Measurements from ENCODE around the gene IL1RN. TPM values are rescaled to one million over a fixed set of nuclear protein-coding genes. Genes with fewer than 3 reads are reported as not detected.

The IL1RN gene
- total and polyA plus RNA-seq, 2 of the 8 experiments (the other 6 are each of a cell fraction or from before 2014, with no cell fraction given): not detected

DNA sequence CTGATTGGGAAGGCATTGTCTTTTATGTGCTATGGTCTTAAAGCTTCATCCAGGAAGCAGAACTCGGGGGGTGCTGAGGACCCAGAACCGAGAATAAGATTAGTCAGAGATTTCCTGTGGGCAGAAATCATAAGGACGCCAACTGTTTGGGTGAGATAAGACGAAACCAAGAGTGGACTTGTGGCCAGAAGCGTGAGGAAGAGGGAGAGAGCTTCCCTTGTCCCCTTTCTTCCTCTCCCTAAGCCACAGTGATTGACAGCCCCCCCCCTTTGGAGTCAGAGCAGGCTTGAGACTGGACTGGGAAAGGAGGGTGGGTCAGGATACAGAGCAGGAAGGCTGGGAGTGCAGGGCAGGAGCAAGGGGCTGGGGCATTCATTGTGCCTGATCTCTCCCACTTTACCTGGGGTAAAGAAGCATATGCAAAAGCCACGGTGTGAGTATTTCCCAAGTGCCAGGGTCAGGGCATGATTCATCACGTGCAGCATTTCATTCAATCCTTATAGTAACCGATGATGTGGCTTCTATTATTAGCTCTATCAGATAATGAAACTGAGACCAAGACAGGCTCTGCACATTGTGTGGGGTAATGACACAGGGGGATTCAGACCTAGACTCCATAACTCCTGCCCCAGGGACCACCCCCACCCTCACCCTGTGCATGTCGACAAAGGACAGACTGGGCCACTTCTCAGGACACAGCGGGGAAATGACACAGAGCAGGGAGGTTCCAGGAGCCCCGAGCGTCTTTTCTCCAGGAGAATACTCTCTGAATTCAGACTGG is 3.0 kb upstream of the IL1RN start:
- Histone ChIP-seq H4K91ac (replicated peaks; ENCODE audit: insufficient read length, low read length) (no peak overlapping the region), H3K4me2 (ENCODE audit: insufficient read depth in 1 of 2, low read depth in 2 of 2, low read length in 2 of 2) (no peak overlapping the region)
- WGBS, 2 experiments (ENCODE audit: extremely low coverage in 1 of 2, insufficient coverage in 1 of 2, insufficient read length in 1 of 2, insufficient replicate concordance in 2 of 2, low coverage in 1 of 2, low lambda C conversion rate in 2 of 2, missing lambda C conversion rate in 1 of 2): 84% methylated on average over 12 of the region's 12 CpGs; no CpG with 5 or more reads in 1 of the 2 experiments
- TF ChIP-seq NRF1 (IDR thresholded peaks at IDR 0.05; ENCODE audit: low read depth, low read length) (no peak), CEBPB (IDR thresholded peaks at IDR 0.05; ENCODE audit: low read depth, low read length) (no peak), RXRA (IDR thresholded peaks at IDR 0.05; ENCODE audit: insufficient read depth, low read depth, low read length) (no peak), SP4 (IDR thresholded peaks at IDR 0.05; ENCODE audit: low read length) (no peak), HDAC6 (IDR thresholded peaks at IDR 0.05; ENCODE audit: low read depth, low read length) (no peak), SIN3A (conservative IDR thresholded peaks at IDR 0.05 in 1 of 2, IDR thresholded peaks at IDR 0.05 in 1 of 2; ENCODE audit: low read depth in 1 of 2, low read length in 2 of 2) (no peak), CHD1 (IDR thresholded peaks at IDR 0.05; ENCODE audit: low read depth, low read length) (no peak), PHF8 (conservative IDR thresholded peaks at IDR 0.05; ENCODE audit: low read depth, low read length) (no peak), JUND (IDR thresholded peaks at IDR 0.05; ENCODE audit: low read length) (no peak), SP2 (IDR thresholded peaks at IDR 0.05; ENCODE audit: low read length) (no peak)
- TF ChIP-seq, protein P1, sequence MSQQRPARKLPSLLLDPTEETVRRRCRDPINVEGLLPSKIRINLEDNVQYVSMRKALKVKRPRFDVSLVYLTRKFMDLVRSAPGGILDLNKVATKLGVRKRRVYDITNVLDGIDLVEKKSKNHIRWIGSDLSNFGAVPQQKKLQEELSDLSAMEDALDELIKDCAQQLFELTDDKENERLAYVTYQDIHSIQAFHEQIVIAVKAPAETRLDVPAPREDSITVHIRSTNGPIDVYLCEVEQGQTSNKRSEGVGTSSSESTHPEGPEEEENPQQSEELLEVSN (IDR thresholded peaks at IDR 0.05): no peak
- TF ChIP-seq, protein P2, sequence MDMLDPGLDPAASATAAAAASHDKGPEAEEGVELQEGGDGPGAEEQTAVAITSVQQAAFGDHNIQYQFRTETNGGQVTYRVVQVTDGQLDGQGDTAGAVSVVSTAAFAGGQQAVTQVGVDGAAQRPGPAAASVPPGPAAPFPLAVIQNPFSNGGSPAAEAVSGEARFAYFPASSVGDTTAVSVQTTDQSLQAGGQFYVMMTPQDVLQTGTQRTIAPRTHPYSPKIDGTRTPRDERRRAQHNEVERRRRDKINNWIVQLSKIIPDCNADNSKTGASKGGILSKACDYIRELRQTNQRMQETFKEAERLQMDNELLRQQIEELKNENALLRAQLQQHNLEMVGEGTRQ (IDR thresholded peaks at IDR 0.05; ENCODE audit: low read length): no peak

More for the DNA sequence above, 3.0 kb upstream of the IL1RN start:
- H3K56ac ChIP-seq (replicated peaks; ENCODE audit: insufficient read length, low read depth, low read length): no peak overlapping the region
- no peaks in the 10 kb centered on the region for H3K4me1 ChIP-seq (replicated peaks in 1 of 4; ENCODE audit: control insufficient read depth in 3 of 4, insufficient read depth in 4 of 4, low read length in 3 of 4)
- no peak overlapping the region for H3K14ac ChIP-seq (ENCODE audit: insufficient read length)
- no peaks in the 10 kb centered on the region for H3K79me2 ChIP-seq (ENCODE audit: control insufficient read depth in 1 of 2, insufficient read depth in 2 of 2, low read length in 2 of 2)
- H3K23me2 ChIP-seq (ENCODE audit: low read depth, low read length): no peaks in the 10 kb centered on the region
- no peaks in the 10 kb centered on the region for H3K27me3 ChIP-seq (replicated peaks in 1 of 4; ENCODE audit: control insufficient read depth in 3 of 4, extremely low read depth in 1 of 4, insufficient read depth in 3 of 4, low read length in 3 of 4)
- H3K4me3 ChIP-seq (ENCODE audit: extremely low read depth in 1 of 4, insufficient read depth in 2 of 4, low read depth in 3 of 4, low read length in 4 of 4): no peak overlapping the region
- H2AK5ac ChIP-seq (ENCODE audit: low read depth, low read length): no peak overlapping the region
- CTCF ChIA-PET (ENCODE audit: partially characterized antibody): interaction anchor here (1.1 to 1.7 kb wide), 4 partner anchors 8 to 44 kb away, joined by 3 to 9 read pairs (median 3); no protein-coding TSS in a partner anchor
- H2BK5ac ChIP-seq (ENCODE audit: low read depth, low read length): no peak overlapping the region
- no peak overlapping the region for H3K4ac ChIP-seq (replicated peaks; ENCODE audit: insufficient read length, low read depth, low read length)
- no peak overlapping the region for H3K27ac ChIP-seq (ENCODE audit: low read depth, low read length)
- peaks cover 0 to 2% of the 10 kb centered on the region in 2 experiments for H4K20me1 ChIP-seq (replicated peaks in 1 of 2; ENCODE audit: control insufficient read depth in 1 of 2, insufficient read depth in 2 of 2, low read length in 2 of 2)
- no peak overlapping the region for H3K23ac ChIP-seq (ENCODE audit: insufficient read length)
- no peak overlapping the region for H4K5ac ChIP-seq (ENCODE audit: insufficient read length, low read depth, low read length)
- no peaks in the 10 kb centered on the region for H3K9me3 ChIP-seq (ENCODE audit: insufficient read depth in 2 of 2, low read depth in 1 of 2, low read length in 1 of 2)
- no peak overlapping the region for H2AFZ ChIP-seq (ENCODE audit: low read length)
- H3K36me3 ChIP-seq (ENCODE audit: control insufficient read depth in 2 of 4, insufficient read depth in 4 of 4, low read length in 3 of 4): no peaks in the 10 kb centered on the region
- DNase-seq (ENCODE audit: low read depth in 1 of 2, low spot score in 2 of 2) (no peak), FAIRE-seq (no peak)
- H2BK20ac ChIP-seq (ENCODE audit: low read length): no peak overlapping the region
- H2BK120ac ChIP-seq (replicated peaks; ENCODE audit: low read depth, low read length): no peak overlapping the region
- POLR2A ChIA-PET (ENCODE audit: partially characterized antibody): no interaction called here
- no peak overlapping the region for H4K8ac ChIP-seq (ENCODE audit: extremely low read depth, insufficient read depth, low read length)
- H3K18ac ChIP-seq (ENCODE audit: extremely low read depth, low read length): no peak overlapping the region
- no peaks in the 10 kb centered on the region for H3K79me1 ChIP-seq (ENCODE audit: low read depth, low read length)
- H2BK12ac ChIP-seq (ENCODE audit: low read depth, low read length): no peak overlapping the region
- H2BK15ac ChIP-seq (ENCODE audit: low read length): no peak overlapping the region
- no peak overlapping the region for H3K9ac ChIP-seq (replicated peaks in 1 of 4; ENCODE audit: extremely low read depth in 1 of 4, low read depth in 3 of 4, low read length in 3 of 4)

All from H1 (cell line).